ENCODE measurements around the gene CTAG1B. TPM values are rescaled to one million over a fixed set of nuclear protein-coding genes. Genes with fewer than 3 reads are reported as not detected.

CTAG1B gene
- polyA plus RNA-seq, 3 donors: not detected

GRCh38 chrX:154658957-154659356 lies 39.9 kb upstream of the CTAG1B start:
- DNase-seq: no peak
- Histone ChIP-seq H3K79me2 (ENCODE audit: insufficient read depth, low read length) (no peaks in the 10 kb centered on the region), H3K4me3 (replicated peaks in 1 of 3; ENCODE audit: low read depth in 2 of 3, low read length in 3 of 3) (no peak overlapping the region), H3K27me3 (ENCODE audit: control insufficient read depth in 2 of 2, insufficient read depth in 2 of 2, low read length in 2 of 2) (no peaks in the 10 kb centered on the region), H3K4me2 (replicated peaks; ENCODE audit: extremely low read depth, low read length, poor library complexity, severe bottlenecking) (no peak overlapping the region), H4K20me1 (ENCODE audit: insufficient read depth, low read length) (no peaks in the 10 kb centered on the region), H3K27ac (ENCODE audit: low read depth in 1 of 2, low read length in 2 of 2) (no peak overlapping the region), H3K9ac (ENCODE audit: insufficient read depth, low read length, poor library complexity, severe bottlenecking) (no peak overlapping the region), H3K9me3 (replicated peaks in 1 of 2; ENCODE audit: control insufficient read depth in 1 of 2, insufficient read depth in 1 of 2, low read length in 2 of 2) (peaks cover 7 to 17% of the 10 kb centered on the region in 2 donors), H3K4me1 (ENCODE audit: control insufficient read depth in 1 of 2, insufficient read depth in 2 of 2, low read length in 2 of 2) (peaks cover 3% of the 10 kb centered on the region in 2 donors), H2AFZ (ENCODE audit: insufficient read depth, low read depth, low read length, poor library complexity, severe bottlenecking) (no peak overlapping the region), H3K36me3 (replicated peaks in 1 of 2; ENCODE audit: control insufficient read depth in 1 of 2, insufficient read depth in 2 of 2, low read length in 2 of 2) (no peaks in the 10 kb centered on the region)
- Mint-ChIP-seq H3K9me3 (peaks cover 14 to 34% (median 23%) of the 10 kb centered on the region in 7 donors), H3K27me3 (ENCODE audit: low read depth in 3 of 3) (peaks cover 1 to 5% (median 2%) of the 10 kb centered on the region in 3 donors), H3K27ac (no peak overlapping the region), H3K36me3 (no peaks in the 10 kb centered on the region), H3K4me3 (no peak overlapping the region), H3K4me1 (peaks cover 10% of the 10 kb centered on the region)
- intact Hi-C loops (cut with micrococcal nuclease): no loop called here
- 100% methylated on average over 5 of the region's 11 CpGs for WGBS (ENCODE audit: insufficient coverage)
- TF ChIP-seq CTCF (IDR thresholded peaks at IDR 0.05): no peak

- no peaks in the 10 kb centered on the region for H3K27me3 ChIP-seq (ENCODE audit: control insufficient read depth in 2 of 2, insufficient read depth in 2 of 2, low read length in 2 of 2)
- no peak overlapping the region for H2AFZ ChIP-seq (ENCODE audit: insufficient read depth, low read depth, low read length, poor library complexity, severe bottlenecking)
- no peaks in the 10 kb centered on the region for H4K20me1 ChIP-seq (ENCODE audit: insufficient read depth, low read length)
- no peaks in the 10 kb centered on the region for H3K79me2 ChIP-seq (ENCODE audit: insufficient read depth, low read length)
- H3K4me1 ChIP-seq (ENCODE audit: control insufficient read depth in 1 of 2, insufficient read depth in 2 of 2, low read length in 2 of 2): peaks cover 3% of the 10 kb centered on the region in 2 donors
- no peak overlapping the region for H3K27ac Mint-ChIP-seq
- H3K9me3 Mint-ChIP-seq: peaks cover 10 to 26% (median 19%) of the 10 kb centered on the region in 7 donors
- no peak overlapping the region for H3K27ac ChIP-seq (ENCODE audit: low read depth in 1 of 2, low read length in 2 of 2)
- H3K9ac ChIP-seq (ENCODE audit: insufficient read depth, low read length, poor library complexity, severe bottlenecking): no peak overlapping the region
- H3K4me3 ChIP-seq (replicated peaks in 1 of 3; ENCODE audit: low read depth in 2 of 3, low read length in 3 of 3): no peak overlapping the region
- 96% methylated on average over 5 of the region's 12 CpGs for WGBS (ENCODE audit: insufficient coverage)
- no peak overlapping the region for H3K4me2 ChIP-seq (replicated peaks; ENCODE audit: extremely low read depth, low read length, poor library complexity, severe bottlenecking)
- no peak for DNase-seq
- H3K36me3 ChIP-seq (replicated peaks in 1 of 2; ENCODE audit: control insufficient read depth in 1 of 2, insufficient read depth in 2 of 2, low read length in 2 of 2): no peaks in the 10 kb centered on the region
- peaks cover 0 to 5% (median 2%) of the 10 kb centered on the region in 3 donors for H3K27me3 Mint-ChIP-seq (ENCODE audit: low read depth in 3 of 3)
- intact Hi-C loops (cut with micrococcal nuclease): no loop called here
- H3K4me1 Mint-ChIP-seq: peaks cover 10% of the 10 kb centered on the region
- no peak overlapping the region for H3K4me3 Mint-ChIP-seq
- no peak for TF ChIP-seq CTCF (IDR thresholded peaks at IDR 0.05)
- peaks cover 7 to 17% of the 10 kb centered on the region in 2 donors for H3K9me3 ChIP-seq (replicated peaks in 1 of 2; ENCODE audit: control insufficient read depth in 1 of 2, insufficient read depth in 1 of 2, low read length in 2 of 2)
- no peaks in the 10 kb centered on the region for H3K36me3 Mint-ChIP-seq
Measured at GRCh38 chrX:154658187-154658586, 39.1 kb upstream of the CTAG1B start.
